K562 (cell line): ENCODE measurements around the gene CAPZB. TPM values are rescaled to one million over a fixed set of nuclear protein-coding genes. Genes with fewer than 3 reads are reported as not detected.

ENCODE experiments used
- ATAC-seq: fragments of 200-7000 bp; cut with Tn5 transposase; 3 replicates; pipeline ENCODE4 v1.9.1; 2020; ENCODE audit warnings: moderate library complexity
- BruUV-seq: library from RNA; stranded (reverse); fragments of 400-500 nt; replicated peaks from 2 replicates; lab custom pipeline; 2021; lab: Mats Ljungman, UMichigan
- CTCF ChIA-PET: fragments of 300-600 bp; formaldehyde crosslinking; extraction: SDS; loops from one replicate; lab custom pipeline; 2021; ENCODE audit warnings: low intra/inter-chr PET ratio; lab: Yijun Ruan, JAX
- POLR2A ChIA-PET: fragments of 300-600, 350-650 bp; sonication (Branson Sonifier 250); formaldehyde crosslinking; extraction: SDS; loops from one replicate; lab custom pipeline; 2021; ENCODE audit warnings: antibody characterized with exemption, inconsistent platforms; lab: Yijun Ruan, JAX
- DNase-seq, 4 experiments: peaks; one replicate each; pipeline versions ENCODE4 v3.0.0 to v3.0.0-alpha.2; 2011 to 2018; ENCODE audit warnings: low spot score in 3 of 4, mixed read lengths in 3 of 4; ENCODE audit errors: extremely low read depth in 1 of 4
- FAIRE-seq: peaks from 2 replicates; lab custom pipeline; 2011; peaks lifted over from hg19 to GRCh38; lab: Jason Lieb, UNC
- H2AFZ ChIP-seq: 2 replicates; pipeline ENCODE4 v1.6.0; 2011; ENCODE audit warnings: low read depth, low read length, control low read depth, inconsistent platforms
- H3K27ac ChIP-seq: fragments of 200-600 bp; 3 replicates; pipeline ENCODE4 v1.8.0; 2011; ENCODE audit warnings: low read depth, mild to moderate bottlenecking, control low read depth, inconsistent platforms, low read length, moderate library complexity, mixed read lengths; ENCODE audit errors: extremely low read depth
- H3K27me3 ChIP-seq, 2 experiments: fragments of 300-600 bp in 1 of 2; 2 replicates in 1 of 2; 3 replicates in 1 of 2; pipeline versions ENCODE4 v1.6.0 to v1.8.0; 2011; ENCODE audit warnings: inconsistent platforms in 2 of 2, low read length in 2 of 2, mild to moderate bottlenecking in 1 of 2, mixed read lengths in 1 of 2, moderate library complexity in 1 of 2; ENCODE audit not compliant: control insufficient read depth in 2 of 2, insufficient read depth in 2 of 2
- H3K36me3 ChIP-seq: fragments of 300-600 bp; 3 replicates; pipeline ENCODE4 v1.8.0; 2011; ENCODE audit warnings: mild to moderate bottlenecking, low read length, inconsistent platforms; ENCODE audit not compliant: control insufficient read depth, insufficient read depth
- H3K4me1 ChIP-seq, 2 experiments: fragments of 200-600 bp in 1 of 2; replicated peaks in 1 of 2; 2 replicates in 1 of 2; 3 replicates in 1 of 2; pipeline versions ENCODE4 v1.5.1 to v1.8.0; 2011; ENCODE audit warnings: inconsistent platforms in 2 of 2, low read length in 2 of 2, mild to moderate bottlenecking in 1 of 2, mixed read lengths in 1 of 2, moderate library complexity in 1 of 2; ENCODE audit not compliant: control insufficient read depth in 2 of 2, insufficient read depth in 2 of 2
- H3K4me2 ChIP-seq: 2 replicates; pipeline ENCODE4 v1.6.1; 2011; ENCODE audit warnings: low read length, control low read depth, inconsistent platforms, mixed read lengths; ENCODE audit not compliant: insufficient read depth
- H3K4me3 ChIP-seq: fragments of 200-600 bp; sonication (generic), shearing (Covaris generic); 2 replicates; pipeline ENCODE4 v1.5.1; 2016; ENCODE audit warnings: control low read depth, inconsistent platforms
- H3K79me2 ChIP-seq: fragments of 200-600 bp; 3 replicates; pipeline ENCODE4 v1.8.0; 2011; ENCODE audit warnings: low read length, inconsistent platforms; ENCODE audit not compliant: control insufficient read depth, insufficient read depth
- H3K9ac ChIP-seq, 2 experiments: 2 replicates each; pipeline versions ENCODE4 v1.6.0 to v1.6.1; 2011; ENCODE audit warnings: low read depth in 2 of 2, low read length in 2 of 2, control low read depth in 1 of 2, inconsistent platforms in 1 of 2, mild to moderate bottlenecking in 1 of 2, mixed read lengths in 1 of 2; ENCODE audit not compliant: insufficient read depth in 1 of 2
- H3K9me1 ChIP-seq: one replicate; pipeline ENCODE4 v1.6.0; 2011; ENCODE audit warnings: inconsistent platforms, mild to moderate bottlenecking, low read length, moderate library complexity; ENCODE audit not compliant: control insufficient read depth, insufficient read depth
- H3K9me3 ChIP-seq: replicated peaks from 2 replicates; pipeline ENCODE4 v1.5.1; 2011; ENCODE audit warnings: low read depth, low read length, inconsistent platforms; ENCODE audit not compliant: control insufficient read depth, insufficient read depth
- H4K20me1 ChIP-seq: replicated peaks from 2 replicates; pipeline ENCODE4 v1.6.1; 2011; ENCODE audit warnings: low read length, inconsistent platforms, mixed read lengths; ENCODE audit not compliant: control insufficient read depth, insufficient read depth
- RBM17 ChIP-seq: fragments of 200-400 bp; formaldehyde crosslinking; IDR thresholded peaks from 2 replicates; pipeline ENCODE4 v1.6.1; 2017; ENCODE audit warnings: low read depth, mild to moderate bottlenecking, low read length, borderline replicate concordance
- TEAD4 ChIP-seq, 2 experiments: sonication (generic) in 1 of 2; formaldehyde crosslinking in 1 of 2; IDR thresholded peaks; 2 replicates each; pipeline versions ENCODE4 v1.6.1 to v1.8.0; 2012 to 2022; ENCODE audit warnings: borderline replicate concordance in 1 of 2, inconsistent platforms in 1 of 2, low read length in 1 of 2, mild to moderate bottlenecking in 1 of 2, missing genetic modification reagents in 1 of 2
- U2AF1 ChIP-seq: fragments of 200-400 bp; formaldehyde crosslinking; optimal IDR thresholded peaks from 2 replicates; pipeline ENCODE3; 2017; ENCODE audit warnings: mild to moderate bottlenecking, low read depth, low read length, moderate library complexity
- WGBS: fragments of 100-300 bp; shearing (Covaris generic); methylation state at CpG from one replicate; pipeline ENCODE4 v1.1.6; 2016; ENCODE audit warnings: low coverage, mixed read lengths; ENCODE audit not compliant: insufficient coverage; ENCODE audit errors: missing lambda C conversion rate; 5-methylcytosine and 5-hydroxymethylcytosine counted together
- in situ Hi-C: fragments of 300-500 bp; cut with MboI; formaldehyde crosslinking; loops from 4 replicates; pipeline ENCODE4 v1.15.0; 2018; ENCODE audit warnings: inconsistent platforms, mixed read lengths
- intact Hi-C: fragments of 100-400 bp; cut with micrococcal nuclease; formaldehyde crosslinking; loops from 2 replicates; pipeline ENCODE4 v1.14.2; 2022
- polyA plus RNA-seq, 8 experiments: library from polyadenylated mRNA; depleted of rRNA in 4 of 8; stranded (reverse) in 5 of 8; unstranded in 3 of 8; fragments of >200 nt; fragmentation: Nextera tagmentation in 2 of 8; fragmentation: Illumina TruSeq in 1 of 8; extraction: Ambion mirVana in 2 of 8; extraction: Trizol in 1 of 8; gene quantifications; 2 replicates each; pipeline versions ENCODE4 v1.2.1 to v1.2.3, GENCODE V29; 2011 to 2014; ENCODE audit warnings: inconsistent platforms in 1 of 8, missing spikeins in 1 of 8
- total RNA-seq, 7 experiments: library from RNA; depleted of rRNA in 6 of 7; stranded (reverse); fragments of >200 nt in 6 of 7; fragmentation: Illumina TruSeq in 2 of 7; extraction: Trizol in 2 of 7; gene quantifications; 2 replicates each; pipeline versions ENCODE4 v1.2.1 to v1.2.3, GENCODE V29; 2011 to 2021; ENCODE audit warnings: low replicate concordance in 1 of 7
- TF ChIP-seq, protein P1 (sequence below), 3 experiments: fragments of 200-800 bp in 1 of 3; sonication (Bioruptor generic) in 1 of 3; sonication (generic) in 1 of 3; formaldehyde crosslinking in 1 of 3; IDR thresholded peaks; 2 replicates each; pipeline versions ENCODE4 v1.6.1 to v1.8.0; 2016 to 2022; ENCODE audit warnings: mild to moderate bottlenecking in 2 of 3, missing compliant biosample characterization in 2 of 3, missing genetic modification characterization in 2 of 3, missing genetic modification reagents in 1 of 3

Gene CAPZB
- total and polyA plus RNA-seq, 9 of the 15 experiments (the other 6 are each of a cell fraction or from before 2014, with no cell fraction given), result 57.6 to 297 (median 125) TPM

DNA sequence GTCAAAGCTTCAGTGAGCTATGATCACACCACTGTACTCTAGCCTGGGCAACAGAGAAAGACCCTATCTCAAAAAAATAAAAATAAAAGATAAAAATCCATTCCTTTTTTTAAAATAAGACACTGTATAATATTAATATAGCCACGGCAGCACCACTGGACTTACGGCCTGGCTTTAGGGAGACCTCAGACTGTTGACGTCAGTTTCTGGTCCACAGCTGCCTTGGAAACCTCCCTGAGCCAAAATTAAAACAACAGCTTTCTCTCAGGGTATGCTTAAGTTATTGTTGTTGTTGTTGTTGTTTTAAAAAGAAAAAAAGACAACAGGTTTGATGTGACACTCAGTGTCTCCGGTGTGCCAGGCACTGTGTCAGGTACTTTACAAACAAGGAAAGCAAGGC, 42.0 kb downstream of the CAPZB start (continued):
- no peak for TF ChIP-seq RBM17
- no peak for TF ChIP-seq U2AF1

DNA sequence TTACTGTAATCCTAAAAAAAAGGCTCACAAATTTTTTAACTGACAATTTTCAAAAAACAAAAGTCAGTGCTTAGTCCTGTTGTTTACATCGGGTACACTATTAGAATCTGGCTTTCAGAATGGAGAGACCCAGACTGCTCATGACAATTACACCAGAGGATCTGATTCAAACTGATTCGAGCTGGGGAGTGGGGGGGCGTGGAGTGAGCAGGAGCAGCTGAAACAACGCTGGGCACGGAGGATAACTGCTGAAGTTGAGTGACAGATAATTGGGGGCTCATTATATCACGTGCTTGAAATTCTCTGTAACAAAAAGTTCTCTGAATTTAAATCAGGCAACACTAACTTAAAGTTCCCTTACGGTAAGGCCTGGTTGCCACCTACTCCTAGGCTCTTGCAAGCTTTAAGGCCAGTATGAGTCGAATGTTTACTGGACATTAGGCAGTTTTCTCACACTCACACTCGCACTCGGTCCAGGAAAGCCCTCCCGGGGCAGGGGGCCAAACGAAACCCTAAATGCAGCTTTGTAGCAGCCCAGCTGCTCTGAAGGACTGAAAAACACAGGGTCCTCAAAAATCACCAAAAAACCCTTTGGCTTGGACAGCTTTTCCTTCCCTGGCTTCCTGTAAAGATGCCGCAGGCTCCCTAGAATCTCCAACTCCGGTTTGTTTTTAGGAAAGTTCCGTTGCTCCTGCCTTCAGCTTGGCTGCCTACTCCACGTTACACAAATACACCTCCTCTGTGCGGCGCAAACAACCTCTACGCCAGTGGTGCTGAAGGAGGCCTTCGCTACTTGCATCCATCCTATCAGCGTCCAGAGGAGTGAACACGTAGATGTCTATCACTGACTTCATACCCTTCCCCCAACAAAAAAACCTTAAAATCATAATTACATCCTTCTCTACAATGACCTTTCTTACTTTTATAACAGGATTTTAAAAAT, 42.9 kb downstream of the CAPZB start:
- ChIA-PET POLR2A (interaction anchor here (0.7 to 1.0 kb wide), 2 partner anchors 12 to 16 kb away, joined by 3 read pairs; no protein-coding TSS in a partner anchor), CTCF (no interaction called here)
- H3K27me3 ChIP-seq, result no peaks in the 10 kb centered on the region
- H3K9me1 ChIP-seq, result no peaks in the 10 kb centered on the region
- H3K36me3 ChIP-seq, result peaks cover 9% of the 10 kb centered on the region; the same call in 1 of the 3 replicates
- TF ChIP-seq, protein P1, sequence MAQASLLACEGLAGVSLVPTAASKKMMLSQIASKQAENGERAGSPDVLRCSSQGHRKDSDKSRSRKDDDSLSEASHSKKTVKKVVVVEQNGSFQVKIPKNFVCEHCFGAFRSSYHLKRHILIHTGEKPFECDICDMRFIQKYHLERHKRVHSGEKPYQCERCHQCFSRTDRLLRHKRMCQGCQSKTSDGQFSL (CRISPR knock-in tag; IDR thresholded peaks at IDR 0.05), result peak; percentile 44; the same call in 1 of the 2 replicates
- TF ChIP-seq, protein P1 (tag; IDR thresholded peaks at IDR 0.05), result no peak
- TF ChIP-seq TEAD4 (IDR thresholded peaks at IDR 0.05; ENCODE audit: low read length) (no peak), TEAD4 (CRISPR knock-in tag; IDR thresholded peaks at IDR 0.05; ENCODE audit: borderline replicate concordance) (no peak)
- H3K9me3 ChIP-seq, result no peaks in the 10 kb centered on the region
- peak overlapping the region in 1 of 2 experiments; percentile 29; a peak in 1 of 4 replicates for H3K9ac ChIP-seq
- in situ Hi-C loops (no loop called here), intact Hi-C loops (no loop called here)
- no peak for DNase-seq
- no peak overlapping the region for H3K4me2 ChIP-seq
- no TSS peak for BruUV-seq
- ATAC-seq, result no peak
- H3K79me2 ChIP-seq, result peaks cover 76% of the 10 kb centered on the region
- no peak overlapping the region for H3K4me3 ChIP-seq
- peaks cover 38% of the 10 kb centered on the region for H4K20me1 ChIP-seq
- H2AFZ ChIP-seq, result no peak overlapping the region
- peaks cover 7 to 14% of the 10 kb centered on the region in 2 experiments; a peak in 4 of 5 replicates for H3K4me1 ChIP-seq
- no peak overlapping the region for H3K27ac ChIP-seq
- WGBS, result 70% methylated on average over 22 of the region's 22 CpGs
- FAIRE-seq, result no peak
